Liver (tissue), 9 donors: Measurements from ENCODE around the gene PFDN6. TPM values are rescaled to one million over a fixed set of nuclear protein-coding genes. Genes with fewer than 3 reads are reported as not detected.

Experiments used
- DNase-seq: peaks from one replicate; pipeline ENCODE4 v3.0.0-alpha.2; 2017; ENCODE audit warnings: low spot score
- H3K27ac ChIP-seq, 2 donors: one replicate each; pipeline ENCODE4 v1.7.0; 2013; ENCODE audit warnings: inconsistent platforms in 2 of 2, low read length in 2 of 2, control low read depth in 1 of 2, low read depth in 1 of 2, mild to moderate bottlenecking in 1 of 2
- H3K27me3 ChIP-seq, 4 donors: one replicate each; pipeline versions ENCODE4 v1.6.1 to v1.7.0; 2013; ENCODE audit warnings: low read length in 3 of 4, inconsistent platforms in 1 of 4, mild to moderate bottlenecking in 1 of 4, moderate library complexity in 1 of 4; ENCODE audit not compliant: control insufficient read depth in 4 of 4, insufficient read depth in 4 of 4
- H3K36me3 ChIP-seq, 4 donors: one replicate each; pipeline versions ENCODE4 v1.6.1 to v1.7.0; 2013; ENCODE audit warnings: low read length in 3 of 4, mild to moderate bottlenecking in 3 of 4, low read depth in 1 of 4, moderate library complexity in 1 of 4; ENCODE audit not compliant: control insufficient read depth in 4 of 4, insufficient read depth in 3 of 4
- H3K4me1 ChIP-seq, 4 donors: one replicate each; pipeline versions ENCODE4 v1.6.1 to v1.7.0; 2013; ENCODE audit warnings: low read length in 3 of 4, mild to moderate bottlenecking in 3 of 4, moderate library complexity in 1 of 4; ENCODE audit not compliant: control insufficient read depth in 4 of 4, insufficient read depth in 4 of 4
- H3K4me3 ChIP-seq, 3 donors: one replicate each; pipeline versions ENCODE4 v1.6.1 to v1.7.0; 2013; ENCODE audit warnings: low read length in 3 of 3, control low read depth in 1 of 3, low read depth in 1 of 3, mild to moderate bottlenecking in 1 of 3
- H3K9ac ChIP-seq, 2 donors: one replicate each; pipeline ENCODE4 v1.7.0; 2013; ENCODE audit warnings: low read length in 2 of 2, mild to moderate bottlenecking in 2 of 2, moderate library complexity in 2 of 2, control low read depth in 1 of 2, low read depth in 1 of 2
- H3K9me3 ChIP-seq, 4 donors: one replicate each; pipeline versions ENCODE4 v1.6.1 to v1.7.0; 2013; ENCODE audit warnings: low read length in 3 of 4; ENCODE audit not compliant: control insufficient read depth in 4 of 4
- CTCF ChIP-seq: fragments of 150-350 bp; IDR thresholded peaks from 2 replicates; pipeline ENCODE4 v1.5.1; 2017; ENCODE audit warnings: improper control_type of control experiment, low read depth, low read length; ENCODE audit not compliant: missing input control
- EGR1 ChIP-seq, 2 donors: IDR thresholded peaks; 2 replicates each; pipeline ENCODE4 v1.6.1; 2016 to 2018; ENCODE audit warnings: antibody characterized with exemption in 2 of 2, low read depth in 2 of 2
- FOXA1 ChIP-seq: IDR thresholded peaks from 2 replicates; pipeline ENCODE4 v1.6.1; 2016; ENCODE audit warnings: antibody characterized with exemption
- FOXA2 ChIP-seq: IDR thresholded peaks from 2 replicates; pipeline ENCODE4 v1.6.1; 2016; ENCODE audit warnings: antibody characterized with exemption
- GABPA ChIP-seq, 2 donors: IDR thresholded peaks in 1 of 2; conservative IDR thresholded peaks in 1 of 2; 2 replicates each; pipeline ENCODE4 v1.6.1; 2016; ENCODE audit warnings: antibody characterized with exemption in 2 of 2, mild to moderate bottlenecking in 1 of 2, moderate library complexity in 1 of 2
- HNF4A ChIP-seq, 2 donors: conservative IDR thresholded peaks; 2 replicates each; pipeline ENCODE4 v1.6.1; 2016; ENCODE audit warnings: antibody characterized with exemption in 2 of 2, mild to moderate bottlenecking in 2 of 2
- HNF4G ChIP-seq: IDR thresholded peaks from 2 replicates; pipeline ENCODE4 v1.6.1; 2016; ENCODE audit warnings: antibody characterized with exemption
- JUND ChIP-seq, 2 donors: IDR thresholded peaks; 2 replicates each; pipeline ENCODE4 v1.6.1; 2016; ENCODE audit warnings: antibody characterized with exemption in 2 of 2
- MAX ChIP-seq: IDR thresholded peaks from 2 replicates; pipeline ENCODE4 v1.6.1; 2016; ENCODE audit warnings: antibody characterized with exemption
- RAD21 ChIP-seq, 2 donors: IDR thresholded peaks; 2 replicates each; pipeline ENCODE4 v1.6.1; 2016; ENCODE audit warnings: antibody characterized with exemption in 2 of 2, mild to moderate bottlenecking in 2 of 2
- REST ChIP-seq: IDR thresholded peaks from 2 replicates; pipeline ENCODE4 v1.6.1; 2016; ENCODE audit warnings: antibody characterized with exemption, mild to moderate bottlenecking
- RXRA ChIP-seq, 2 donors: IDR thresholded peaks; 2 replicates each; pipeline ENCODE4 v1.6.1; 2017 to 2018; ENCODE audit warnings: antibody characterized with exemption in 2 of 2, mild to moderate bottlenecking in 1 of 2
- SP1 ChIP-seq: IDR thresholded peaks from 2 replicates; pipeline ENCODE4 v1.6.1; 2018; ENCODE audit warnings: antibody characterized with exemption, mild to moderate bottlenecking
- YY1 ChIP-seq: IDR thresholded peaks from 2 replicates; pipeline ENCODE4 v1.6.1; 2016; ENCODE audit warnings: antibody characterized with exemption, mild to moderate bottlenecking
- WGBS: extraction: QIAGEN DNeasy Blood & Tissue Kit; methylation state at CpG from one replicate; pipeline ENCODE4 v1.1.7; 2013; 5-methylcytosine and 5-hydroxymethylcytosine counted together
- polyA plus RNA-seq, 2 donors: library from polyadenylated mRNA; stranded (reverse) in 1 of 2; unstranded in 1 of 2; fragments of 200-250 nt in 1 of 2; fragments of >200 nt in 1 of 2; fragmentation: Nextera tagmentation in 1 of 2; extraction: Ambion mirVana in 1 of 2; gene quantifications; one replicate each; pipeline versions ENCODE4 v1.2.1 to v1.2.3, GENCODE V29; 2013 to 2015
- total RNA-seq, 2 donors: library from RNA; depleted of rRNA; stranded (reverse); fragments of >200 nt; gene quantifications; one replicate each; pipeline ENCODE4 v1.2.3, GENCODE V29; 2014
- TF ChIP-seq, protein P1 (sequence below): IDR thresholded peaks from 2 replicates; pipeline ENCODE4 v1.6.1; 2016; ENCODE audit warnings: antibody characterized with exemption
- TF ChIP-seq, protein P2 (sequence below): IDR thresholded peaks from 2 replicates; pipeline ENCODE4 v1.6.1; 2016; ENCODE audit warnings: antibody characterized with exemption
- donor health status: healthy.
- donor health status: healthy.
- donor health status: healthy.
- donor health status: healthy.
- donor health status: healthy.

Gene PFDN6
- total and polyA plus RNA-seq, 4 donors = 6.5 to 60.1 (median 17.4) TPM

DNA sequence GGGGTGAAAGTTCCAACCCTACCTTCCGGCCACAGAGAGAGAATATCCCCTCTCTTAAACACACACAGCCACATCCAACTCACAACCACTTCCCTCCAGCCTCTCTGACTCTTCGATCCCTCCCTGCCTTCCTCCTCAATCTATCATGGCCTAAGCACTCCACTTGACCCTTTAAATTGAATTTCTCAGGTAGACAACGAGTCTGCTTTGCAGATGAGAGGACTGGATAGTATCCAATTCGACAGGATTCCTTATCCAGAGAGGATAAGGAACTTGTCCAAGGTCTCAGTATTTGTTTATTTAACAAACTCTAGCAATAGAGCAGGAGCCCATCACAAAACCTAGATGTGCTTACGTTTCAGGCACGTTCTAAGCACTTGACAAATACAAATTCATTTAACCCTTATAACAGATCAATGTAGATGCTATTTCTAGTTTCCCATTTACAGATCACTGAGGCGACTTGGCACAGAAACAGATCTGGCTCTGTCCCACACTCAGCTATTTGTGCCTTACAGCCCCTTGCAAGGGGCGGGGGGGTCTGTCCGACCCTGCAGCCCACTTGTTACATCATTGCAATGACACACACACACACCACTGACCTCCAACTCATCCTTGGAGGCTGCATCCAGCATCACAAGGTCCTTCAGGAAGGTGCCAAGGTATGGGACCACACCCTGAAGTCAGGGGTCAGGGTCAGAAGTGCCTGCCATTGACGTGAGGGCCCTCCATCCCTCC lies 4.9 kb downstream of the PFDN6 start:
- Histone ChIP-seq H3K9me3 (no peaks in the 10 kb centered on the region), H3K4me3 (no peak overlapping the region), H3K36me3 (peaks cover 7 to 38% (median 15%) of the 10 kb centered on the region in 4 donors), H3K27ac (no peak overlapping the region), H3K4me1 (peaks cover 11 to 34% (median 29%) of the 10 kb centered on the region in 4 donors), H3K9ac (no peak overlapping the region), H3K27me3 (no peaks in the 10 kb centered on the region)
- no peak for DNase-seq
- 78% methylated on average over 10 of the region's 10 CpGs for WGBS
- TF ChIP-seq MAX = no peak
- no peak for TF ChIP-seq GABPA (IDR thresholded peaks at IDR 0.05 in 1 of 2, conservative IDR thresholded peaks at IDR 0.05 in 1 of 2)
- no peak for TF ChIP-seq FOXA1
- TF ChIP-seq, protein P1, sequence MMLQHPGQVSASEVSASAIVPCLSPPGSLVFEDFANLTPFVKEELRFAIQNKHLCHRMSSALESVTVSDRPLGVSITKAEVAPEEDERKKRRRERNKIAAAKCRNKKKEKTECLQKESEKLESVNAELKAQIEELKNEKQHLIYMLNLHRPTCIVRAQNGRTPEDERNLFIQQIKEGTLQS = no peak
- TF ChIP-seq HNF4G = no peak
- TF ChIP-seq SP1 = no peak
- no peak for TF ChIP-seq REST
- no peak for TF ChIP-seq JUND (IDR thresholded peaks at IDR 0.05)
- TF ChIP-seq RAD21 (IDR thresholded peaks at IDR 0.05) = no peak
- TF ChIP-seq, protein P2, sequence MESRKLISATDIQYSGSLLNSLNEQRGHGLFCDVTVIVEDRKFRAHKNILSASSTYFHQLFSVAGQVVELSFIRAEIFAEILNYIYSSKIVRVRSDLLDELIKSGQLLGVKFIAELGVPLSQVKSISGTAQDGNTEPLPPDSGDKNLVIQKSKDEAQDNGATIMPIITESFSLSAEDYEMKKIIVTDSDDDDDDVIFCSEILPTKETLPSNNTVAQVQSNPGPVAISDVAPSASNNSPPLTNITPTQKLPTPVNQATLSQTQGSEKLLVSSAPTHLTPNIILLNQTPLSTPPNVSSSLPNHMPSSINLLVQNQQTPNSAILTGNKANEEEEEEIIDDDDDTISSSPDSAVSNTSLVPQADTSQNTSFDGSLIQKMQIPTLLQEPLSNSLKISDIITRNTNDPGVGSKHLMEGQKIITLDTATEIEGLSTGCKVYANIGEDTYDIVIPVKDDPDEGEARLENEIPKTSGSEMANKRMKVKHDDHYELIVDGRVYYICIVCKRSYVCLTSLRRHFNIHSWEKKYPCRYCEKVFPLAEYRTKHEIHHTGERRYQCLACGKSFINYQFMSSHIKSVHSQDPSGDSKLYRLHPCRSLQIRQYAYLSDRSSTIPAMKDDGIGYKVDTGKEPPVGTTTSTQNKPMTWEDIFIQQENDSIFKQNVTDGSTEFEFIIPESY = no peak
- no peak for TF ChIP-seq YY1
- no peak for TF ChIP-seq CTCF
- no peak for TF ChIP-seq HNF4A (conservative IDR thresholded peaks at IDR 0.05)
- no peak for TF ChIP-seq EGR1 (IDR thresholded peaks at IDR 0.05; ENCODE audit: low read depth in 2 of 2)
- TF ChIP-seq FOXA2 = no peak
- TF ChIP-seq RXRA (IDR thresholded peaks at IDR 0.05) = no peak
